Caco-2 (cell line): ENCODE data around the gene OR6V1. TPM values are rescaled to one million over a fixed set of nuclear protein-coding genes. Genes with fewer than 3 reads are reported as not detected.

Experiments used
- BruUV-seq: library from RNA; stranded (reverse); fragments of 400-500 nt; replicated peaks from 2 replicates; lab custom pipeline; 2021; lab: Mats Ljungman, UMichigan
- CTCF ChIA-PET: fragments of 300-600 bp; sonication (Branson Sonifier 250); formaldehyde crosslinking; loops from one replicate; lab custom pipeline; 2022; ENCODE audit warnings: antibody characterized with exemption; lab: Charles Lee
- POLR2A ChIA-PET: fragments of 300-600 bp; sonication (Branson Sonifier 250); formaldehyde crosslinking; loops from one replicate; lab custom pipeline; 2022; ENCODE audit warnings: antibody characterized with exemption; lab: Charles Lee
- DNase-seq, 2 experiments: peaks; one replicate each; pipeline versions ENCODE4 v3.0.0 to v3.0.0-alpha.2; 2020 to 2022
- H3K27me3 ChIP-seq: replicated peaks from 2 replicates; pipeline ENCODE4 v1.6.0; 2011; ENCODE audit warnings: low read length; ENCODE audit not compliant: control insufficient read depth, insufficient read depth
- H3K36me3 ChIP-seq: 2 replicates; pipeline ENCODE4 v1.5.1; 2011; ENCODE audit warnings: low read length; ENCODE audit not compliant: control insufficient read depth, insufficient read depth
- H3K4me1 ChIP-seq: fragments of 250-450 bp; sonication (Bioruptor Pico); 2 replicates; pipeline ENCODE4 v1.5.1; 2020; ENCODE audit warnings: mild to moderate bottlenecking
- H3K4me3 ChIP-seq: 2 replicates; pipeline ENCODE4 v1.5.1; 2011; ENCODE audit warnings: low read depth, mild to moderate bottlenecking, control low read depth, low read length
- H3K9me3 ChIP-seq: fragments of 250-450 bp; sonication (Bioruptor Pico); 2 replicates; pipeline ENCODE4 v1.5.1; 2020; ENCODE audit warnings: mild to moderate bottlenecking, moderate library complexity
- H3K27ac Mint-ChIP-seq: one replicate; pipeline ENCODE4 v1.8.0; 2022; ENCODE audit warnings: mixed read lengths; ENCODE audit not compliant: unreplicated experiment
- H3K27me3 Mint-ChIP-seq: one replicate; pipeline ENCODE4 v1.8.0; 2022; ENCODE audit warnings: mixed read lengths; ENCODE audit not compliant: insufficient read depth, unreplicated experiment
- H3K36me3 Mint-ChIP-seq: one replicate; pipeline ENCODE4 v1.8.0; 2022; ENCODE audit warnings: mild to moderate bottlenecking, mixed read lengths; ENCODE audit not compliant: insufficient read depth, unreplicated experiment
- H3K4me1 Mint-ChIP-seq: one replicate; pipeline ENCODE4 v1.8.0; 2022; ENCODE audit warnings: low read depth, mixed read lengths; ENCODE audit not compliant: unreplicated experiment
- H3K4me3 Mint-ChIP-seq: one replicate; pipeline ENCODE4 v1.8.0; 2022; ENCODE audit warnings: mild to moderate bottlenecking, moderate library complexity, mixed read lengths; ENCODE audit not compliant: unreplicated experiment
- H3K9me3 Mint-ChIP-seq: one replicate; pipeline ENCODE4 v1.8.0; 2022; ENCODE audit warnings: mixed read lengths; ENCODE audit not compliant: unreplicated experiment
- CTCF ChIP-seq, 2 experiments: fragments of 200-600 bp in 1 of 2; IDR thresholded peaks; 1 replicate in 1 of 2; 2 replicates in 1 of 2; pipeline versions ENCODE4 v1.5.1 to v1.8.0; 2011 to 2022; ENCODE audit warnings: antibody characterized with exemption in 1 of 2, control low read depth in 1 of 2, inconsistent platforms in 1 of 2, low read depth in 1 of 2, low read length in 1 of 2, mild to moderate bottlenecking in 1 of 2, moderate library complexity in 1 of 2; ENCODE audit not compliant: insufficient read depth in 1 of 2, severe bottlenecking in 1 of 2, unreplicated experiment in 1 of 2
- intact Hi-C: fragments of 100-400 bp; cut with micrococcal nuclease; formaldehyde crosslinking; loops from one replicate; pipeline ENCODE4 v1.10.0; 2022; ENCODE audit not compliant: unreplicated experiment
- total RNA-seq: library from RNA; stranded (reverse); gene quantifications from 2 replicates; pipeline ENCODE4 v1.2.3, GENCODE V29; 2022

OR6V1 gene
- total RNA-seq, 1 experiment from 2014 or later: not detected

GRCh38 chr7:143015084-143015483 lies 37.1 kb upstream of the OR6V1 start:
- Histone ChIP-seq H3K27me3 (no peaks in the 10 kb centered on the region; the same call in 1 of the 2 replicates), H3K36me3 (no peaks in the 10 kb centered on the region), H3K4me3 (no peak overlapping the region), H3K9me3 (no peaks in the 10 kb centered on the region), H3K4me1 (no peaks in the 10 kb centered on the region)
- H3K36me3 Mint-ChIP-seq: no peaks in the 10 kb centered on the region
- no peak overlapping the region for H3K4me3 Mint-ChIP-seq
- H3K4me1 Mint-ChIP-seq: no peaks in the 10 kb centered on the region
- H3K9me3 Mint-ChIP-seq: no peaks in the 10 kb centered on the region
- POLR2A ChIA-PET: no interaction called here
- intact Hi-C loops: no loop called here
- CTCF ChIA-PET: interaction anchor here (1.7 kb wide), 1 partner anchor 200 kb away, joined by 6 read pairs; no protein-coding TSS in a partner anchor
- no peak for TF ChIP-seq CTCF (IDR thresholded peaks at IDR 0.05; ENCODE audit: insufficient read depth in 1 of 2, low read depth in 1 of 2, low read length in 1 of 2, severe bottlenecking in 1 of 2, unreplicated experiment in 1 of 2)
- H3K27me3 Mint-ChIP-seq: peaks cover 20% of the 10 kb centered on the region
- H3K27ac Mint-ChIP-seq: no peak overlapping the region
- no peak for DNase-seq
- BruUV-seq: no TSS peak

GRCh38 chr7:143015926-143016490 lies 36.1 kb upstream of the OR6V1 start:
- H3K4me1 ChIP-seq: no peaks in the 10 kb centered on the region
- no peaks in the 10 kb centered on the region; the same call in 1 of the 2 replicates for H3K27me3 ChIP-seq
- intact Hi-C loops: no loop called here
- Mint-ChIP-seq H3K36me3 (no peaks in the 10 kb centered on the region), H3K27me3 (peaks cover 20% of the 10 kb centered on the region), H3K4me3 (no peak overlapping the region), H3K9me3 (no peaks in the 10 kb centered on the region), H3K4me1 (no peaks in the 10 kb centered on the region), H3K27ac (no peak overlapping the region)
- no peak for DNase-seq
- ChIA-PET CTCF (interaction anchor here (2.1 kb wide), 1 partner anchor 199 kb away, joined by 14 read pairs; no protein-coding TSS in a partner anchor), POLR2A (no interaction called here)
- H3K9me3 ChIP-seq: no peaks in the 10 kb centered on the region
- no peaks in the 10 kb centered on the region for H3K36me3 ChIP-seq
- no TSS peak for BruUV-seq
- TF ChIP-seq CTCF (IDR thresholded peaks at IDR 0.05; ENCODE audit: insufficient read depth in 1 of 2, low read depth in 1 of 2, low read length in 1 of 2, severe bottlenecking in 1 of 2, unreplicated experiment in 1 of 2): no peak
- no peak overlapping the region for H3K4me3 ChIP-seq

GRCh38 chr7:143016996-143017395 lies 35.1 kb upstream of the OR6V1 start:
- no peak for TF ChIP-seq CTCF (IDR thresholded peaks at IDR 0.05; ENCODE audit: insufficient read depth in 1 of 2, low read depth in 1 of 2, low read length in 1 of 2, severe bottlenecking in 1 of 2, unreplicated experiment in 1 of 2)
- H3K27ac Mint-ChIP-seq: no peak overlapping the region
- CTCF ChIA-PET: interaction anchor here (2.1 kb wide), 1 partner anchor 198 kb away, joined by 14 read pairs; no protein-coding TSS in a partner anchor

More at GRCh38 chr7:143016996-143017395, 35.1 kb upstream of the OR6V1 start:
- no peaks in the 10 kb centered on the region for H3K4me1 Mint-ChIP-seq
- Histone ChIP-seq H3K9me3 (no peaks in the 10 kb centered on the region), H3K4me3 (no peak overlapping the region), H3K36me3 (no peaks in the 10 kb centered on the region), H3K4me1 (no peaks in the 10 kb centered on the region), H3K27me3 (no peaks in the 10 kb centered on the region; the same call in 1 of the 2 replicates)
- BruUV-seq: no TSS peak
- no peaks in the 10 kb centered on the region for H3K9me3 Mint-ChIP-seq
- no peak for DNase-seq
- no peaks in the 10 kb centered on the region for H3K36me3 Mint-ChIP-seq
- no peak overlapping the region for H3K4me3 Mint-ChIP-seq
- peaks cover 18% of the 10 kb centered on the region for H3K27me3 Mint-ChIP-seq
- POLR2A ChIA-PET: no interaction called here
- intact Hi-C loops: no loop called here
